ENCODE results near the gene TIPARP.
"Not testable (repeated sequence)": the region's sequence is repeated elsewhere in the genome, so short reads cannot be mapped to it uniquely, and the experiment has no call there.

TIPARP gene

DNA sequence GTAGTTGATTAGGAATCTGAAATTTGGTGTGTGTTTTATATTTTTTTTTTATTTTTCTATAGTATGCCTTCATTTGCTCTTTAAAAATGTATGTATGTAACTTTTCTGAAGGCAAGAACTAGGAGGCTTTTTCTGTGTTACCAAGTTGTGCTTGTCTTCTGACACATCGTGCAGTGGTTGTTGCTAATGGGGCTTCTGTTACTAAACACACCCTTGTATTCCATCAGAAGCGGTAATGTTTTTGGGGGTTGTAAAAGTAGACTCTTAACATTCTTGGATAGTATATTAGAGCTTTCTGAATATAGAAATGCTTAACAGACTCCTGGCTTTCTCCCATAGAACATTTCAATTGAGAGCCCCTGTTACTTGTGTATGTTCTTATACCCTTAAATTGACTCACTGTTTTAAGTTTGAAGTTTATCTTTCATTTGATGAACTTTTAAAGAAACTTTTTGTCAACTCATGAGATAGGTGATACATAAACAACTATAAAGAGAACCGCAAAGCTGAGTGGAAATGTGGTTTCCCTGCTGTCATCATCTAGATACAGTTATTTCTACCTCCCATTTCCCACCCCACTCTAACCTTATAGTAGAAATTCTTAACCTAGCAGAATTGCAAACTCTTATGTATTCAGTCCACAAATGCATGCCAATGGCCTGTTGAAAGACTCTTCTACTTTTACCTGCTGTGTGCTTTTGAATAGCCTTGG lies 2.5 kb downstream of the TIPARP start:
- DNase-seq (ENCODE audit: low spot score) = no peak

GRCh38 chr3:156677536-156677935 lies 3.1 kb downstream of the TIPARP start:
- DNase-seq (ENCODE audit: low spot score) = no peak

DNA sequence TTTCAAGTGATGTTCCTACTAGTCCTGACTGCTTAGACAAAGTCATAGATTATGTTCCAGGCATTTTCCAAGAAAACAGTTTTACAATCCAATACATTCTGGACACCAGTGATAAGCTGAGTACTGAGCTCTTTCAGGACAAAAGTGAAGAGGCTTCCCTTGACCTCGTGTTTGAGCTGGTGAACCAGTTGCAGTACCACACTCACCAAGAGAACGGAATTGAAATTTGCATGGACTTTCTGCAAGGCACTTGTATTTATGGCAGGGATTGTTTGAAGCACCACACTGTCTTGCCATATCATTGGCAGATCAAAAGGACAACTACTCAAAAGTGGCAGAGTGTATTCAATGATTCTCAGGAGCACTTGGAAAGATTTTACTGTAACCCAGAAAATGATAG lies 3.8 kb downstream of the TIPARP start:
- DNase-seq (ENCODE audit: low spot score) = no peak

- DNase-seq (ENCODE audit: low spot score) = no peak
These were observed 6.0 kb downstream of the TIPARP start for GRCh38 chr3:156680243-156680914.

DNA sequence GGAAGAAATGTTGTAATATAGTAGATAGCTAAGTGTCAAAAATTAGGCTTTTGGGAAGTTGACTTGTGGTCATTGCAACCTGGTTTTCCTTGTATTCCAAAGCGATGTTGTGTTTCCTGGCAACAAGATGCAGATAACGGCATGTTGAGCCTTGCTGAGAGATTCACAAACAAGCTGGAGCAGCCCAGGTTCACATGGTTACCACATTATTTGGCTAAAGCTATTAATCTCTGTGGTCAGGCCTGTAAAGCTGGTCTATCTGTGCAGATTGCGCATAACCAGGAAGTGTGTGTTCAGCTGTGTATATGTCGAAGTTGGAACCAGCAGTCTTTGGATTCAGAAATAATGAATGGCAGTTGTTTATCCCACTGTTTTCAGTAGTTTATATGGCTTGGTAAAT lies 6.6 kb downstream of the TIPARP start:
- DNase-seq (ENCODE audit: low spot score) = peak; percentile 62

- no peak for DNase-seq (ENCODE audit: low spot score)
These were observed 8.1 kb downstream of the TIPARP start for GRCh38 chr3:156682501-156682900.

DNA sequence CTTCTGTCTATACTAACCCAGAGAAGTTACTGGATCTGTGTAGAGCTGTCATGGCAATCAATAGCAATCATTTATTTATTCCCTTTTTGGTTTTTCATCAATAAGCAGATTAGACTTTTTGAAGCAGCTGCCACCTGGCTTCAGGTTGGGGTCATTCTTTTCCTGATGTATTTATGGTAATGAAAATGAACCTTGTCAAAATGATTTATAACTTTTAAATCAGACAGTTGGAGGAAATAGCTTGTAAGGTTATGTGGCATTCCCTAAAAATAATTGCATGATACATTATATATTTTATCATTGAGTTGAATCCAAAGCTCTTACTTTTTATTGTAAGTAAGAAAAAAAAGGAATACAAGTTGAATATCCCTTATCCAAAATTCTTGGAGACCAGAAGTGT lies 8.6 kb downstream of the TIPARP start:
- DNase-seq (ENCODE audit: low spot score) = no peak

DNA sequence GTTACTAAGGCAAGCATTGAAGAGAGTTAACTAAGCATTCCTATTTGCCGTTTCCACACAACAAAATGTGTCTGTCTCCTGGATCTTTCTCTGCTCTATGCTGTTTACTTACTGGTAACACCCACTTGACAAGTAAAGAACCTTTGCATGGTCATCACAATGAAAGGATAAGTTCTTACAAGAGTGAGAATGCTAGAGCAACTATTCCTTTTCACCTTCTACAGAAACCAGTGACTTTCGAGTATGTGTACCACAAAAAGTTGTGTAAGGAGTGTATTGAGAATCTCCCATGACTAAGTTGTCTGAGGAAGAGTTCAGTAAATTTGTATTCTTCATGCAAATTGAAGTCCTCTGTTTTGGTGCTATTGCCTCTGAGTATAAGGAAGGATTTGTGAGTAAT lies 10.8 kb downstream of the TIPARP start:
- DNase-seq (ENCODE audit: low spot score) = peak; percentile 23

DNA sequence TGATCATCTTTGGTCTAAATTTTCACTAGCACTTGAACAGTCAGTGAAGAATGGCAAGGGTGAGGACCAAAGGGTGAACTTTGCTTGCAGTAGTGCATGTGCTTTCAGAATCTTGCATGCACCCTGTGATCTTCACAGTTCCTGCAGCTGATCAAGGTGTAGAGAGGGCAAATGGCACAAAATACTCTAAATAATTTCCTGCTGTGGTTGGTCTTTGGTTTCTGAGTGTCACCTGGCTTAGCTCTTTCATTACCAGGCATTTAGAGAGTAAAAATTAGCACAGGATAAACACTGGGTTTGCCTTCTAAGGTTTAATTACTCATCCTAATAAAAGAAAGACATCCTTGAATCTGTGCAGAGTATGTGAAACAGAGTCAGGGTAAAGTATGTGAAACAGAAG lies 11.4 kb downstream of the TIPARP start:
- no peak for DNase-seq (ENCODE audit: low spot score)

- no peak for DNase-seq (ENCODE audit: low spot score)
These were observed 12.6 kb downstream of the TIPARP start for GRCh38 chr3:156687023-156687422.

- no peak for DNase-seq (ENCODE audit: low spot score)
These were observed 14.5 kb downstream of the TIPARP start for GRCh38 chr3:156688632-156689452.

GRCh38 chr3:156689608-156690007 lies 15.2 kb downstream of the TIPARP start:
- no peak for DNase-seq (ENCODE audit: low spot score)

DNA sequence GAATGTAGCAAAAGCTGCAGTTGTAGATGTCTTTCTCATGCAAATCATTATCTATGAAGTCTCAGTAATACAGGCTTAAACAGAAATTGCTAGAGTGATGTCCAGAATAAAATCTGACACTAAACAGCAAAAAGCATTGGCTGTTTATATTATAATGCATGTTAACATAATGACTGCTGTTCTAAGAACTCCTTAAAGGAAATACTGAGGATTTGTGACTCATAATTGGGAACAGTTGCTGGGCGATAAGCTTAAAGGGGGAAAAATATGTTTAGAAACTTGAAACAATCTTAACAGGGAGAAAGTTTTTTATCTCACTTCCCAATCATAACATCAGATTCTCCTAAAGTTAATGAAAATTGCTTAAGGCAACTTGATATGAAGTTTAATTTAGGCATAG lies 17.5 kb downstream of the TIPARP start:
- DNase-seq (ENCODE audit: low spot score) = peak; percentile 27

- DNase-seq (ENCODE audit: low spot score) = no peak
These were observed 18.8 kb downstream of the TIPARP start for GRCh38 chr3:156693166-156693565.

DNA sequence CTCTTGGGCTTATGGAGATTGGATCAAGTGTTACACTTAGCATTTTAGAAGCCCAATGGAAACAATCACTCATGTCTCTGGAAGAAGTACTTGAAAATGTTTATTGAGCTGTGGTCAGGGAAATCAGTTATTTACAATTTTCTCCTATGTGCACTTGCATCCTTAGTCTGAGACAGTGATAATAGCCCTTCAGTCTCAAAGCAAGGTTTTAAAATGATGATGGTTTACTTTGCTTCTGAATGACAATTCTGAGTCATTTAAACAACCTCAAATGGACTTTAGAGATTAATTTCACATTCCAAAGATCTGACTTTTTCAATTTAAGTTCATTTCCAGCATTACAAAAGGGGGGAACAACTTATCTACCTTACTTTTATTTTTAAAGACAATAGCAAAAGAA lies 20.1 kb downstream of the TIPARP start:
- no peak for DNase-seq (ENCODE audit: low spot score)

- no peak for DNase-seq (ENCODE audit: low spot score)
These were observed 28.0 kb downstream of the TIPARP start for GRCh38 chr3:156702367-156702766.

- DNase-seq (ENCODE audit: low spot score) = no peak
These were observed 30.1 kb downstream of the TIPARP start for GRCh38 chr3:156704370-156705036.

DNA sequence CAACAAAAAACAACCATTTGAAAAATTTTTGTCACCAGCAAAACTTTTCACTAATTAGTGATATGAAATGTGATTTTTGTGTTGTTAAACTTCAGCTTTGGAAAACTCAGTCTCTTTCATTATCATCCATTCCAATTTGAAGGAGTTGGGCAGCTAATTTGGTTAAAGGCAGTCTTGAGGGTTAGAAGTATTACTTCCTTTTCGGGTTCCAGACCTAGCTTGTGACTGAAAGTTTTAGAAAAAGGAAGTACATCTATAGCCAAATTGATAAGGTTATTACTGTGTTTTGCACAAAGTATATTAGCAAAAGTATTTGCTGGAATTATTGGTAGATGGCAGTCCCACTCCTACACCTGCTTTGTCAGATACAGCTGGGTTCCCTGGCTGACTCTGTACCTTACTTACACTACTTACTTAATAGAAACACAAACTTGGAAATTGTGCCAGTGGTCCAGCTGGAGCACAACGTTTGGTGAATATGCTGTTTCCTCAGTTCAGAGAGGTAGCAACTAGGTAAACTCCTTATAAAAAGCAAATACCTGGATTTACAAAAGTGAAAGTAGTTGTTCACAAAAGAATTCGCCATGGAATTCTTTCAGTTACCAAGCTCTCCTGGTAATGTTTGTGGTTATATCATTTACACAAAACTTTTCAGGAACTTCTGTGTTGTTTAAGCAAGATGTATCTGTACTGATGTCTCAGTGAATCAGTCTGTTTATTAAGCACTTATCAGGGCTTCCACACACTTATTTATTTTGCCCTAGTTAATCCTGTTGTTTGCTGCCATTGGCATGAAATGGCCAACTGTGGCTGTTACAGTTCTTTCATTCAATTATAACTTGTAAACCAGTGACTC lies 31.6 kb downstream of the TIPARP start:
- no peak for DNase-seq (ENCODE audit: low spot score)

DNA sequence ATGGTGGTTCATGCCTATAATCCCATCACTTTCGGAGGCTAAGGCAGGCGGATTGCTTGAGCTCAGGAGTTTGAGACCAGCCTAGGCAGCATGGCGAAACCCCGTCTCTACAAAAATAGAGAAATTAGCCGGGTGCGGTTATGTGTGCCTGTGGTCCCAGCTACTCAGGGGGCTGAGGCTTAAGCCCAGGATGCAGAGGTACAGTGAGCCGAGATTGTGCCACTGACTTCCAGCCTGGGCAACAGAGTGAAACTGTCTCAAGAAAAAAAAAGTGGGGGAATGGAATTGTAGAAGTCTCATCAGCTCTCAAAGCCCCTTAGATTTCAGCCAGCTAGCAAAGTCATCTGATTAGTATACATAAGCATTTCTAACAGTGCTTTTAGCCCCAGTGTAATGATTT lies 33.2 kb downstream of the TIPARP start:
- DNase-seq (ENCODE audit: low spot score) = no peak

DNA sequence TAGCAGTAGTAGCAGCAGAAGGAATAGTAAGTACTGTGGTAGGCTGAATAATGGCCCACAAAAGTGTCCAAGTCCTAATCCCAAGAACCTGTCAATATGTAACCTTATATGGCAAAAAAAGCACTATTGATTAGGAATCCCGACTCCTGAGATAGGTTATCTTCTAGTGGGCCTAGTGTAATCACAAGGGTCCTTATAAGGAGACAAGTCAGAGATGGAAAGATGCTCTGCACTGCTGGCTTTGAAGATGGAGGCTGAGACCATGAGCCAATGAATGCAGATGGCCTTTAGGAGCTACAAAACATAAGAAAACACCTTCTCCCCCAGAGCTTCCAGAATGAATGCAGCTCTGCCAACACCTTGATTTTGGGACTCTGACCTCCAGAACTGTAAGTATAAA lies 36.0 kb downstream of the TIPARP start:
- DNase-seq (ENCODE audit: low spot score) = no peak

- DNase-seq (ENCODE audit: low spot score) = no peak
These were observed 36.7 kb downstream of the TIPARP start for GRCh38 chr3:156711113-156711512.

GRCh38 chr3:156711944-156712343 lies 37.6 kb downstream of the TIPARP start:
- not testable (repeated sequence) for DNase-seq (ENCODE audit: low spot score)

All from AG20443 (cell line).